ENCODE measurements around the gene GALNS.
"Not testable (repeated sequence)": the region's sequence is repeated elsewhere in the genome, so short reads cannot be mapped to it uniquely, and the experiment has no call there.

GRCh38 chr16:88823646-88824045, 33.1 kb downstream of the GALNS start:
- TF ChIP-seq TSHZ2 (CRISPR knock-in tag; IDR thresholded peaks at IDR 0.05); ARNTL (CRISPR knock-in tag; IDR thresholded peaks at IDR 0.05; ENCODE audit: borderline replicate concordance, low read depth); ZC3H10 (CRISPR knock-in tag; IDR thresholded peaks at IDR 0.05); RARB (CRISPR knock-in tag; IDR thresholded peaks at IDR 0.05); ZFP30 (CRISPR knock-in tag; IDR thresholded peaks at IDR 0.05); PATZ1 (CRISPR knock-in tag; IDR thresholded peaks at IDR 0.05; ENCODE audit: borderline replicate concordance): not testable (repeated sequence)

Data from SK-N-SH treated with all-trans-retinoic acid at 6 μM for 48 hours (cell line).